ENCODE data around the gene MUL1.

MUL1 gene

GRCh38 chr1:20472860-20473711 is 34.9 kb downstream of the MUL1 start:
- H3K4me3 ChIP-seq (ENCODE audit: low read depth, low read length), result no peak overlapping the region
- no peak for TF ChIP-seq CTCF (IDR thresholded peaks at IDR 0.05; ENCODE audit: low read depth, low read length, missing control alignments)
- no peak for DNase-seq (ENCODE audit: low read depth)
- in situ Hi-C loops (cut with HindIII; ENCODE audit: low sequenced_read_pairs), result loop anchor here (10.0 kb wide), 1 partner anchor 258 kb away; no protein-coding TSS in a partner anchor

DNA sequence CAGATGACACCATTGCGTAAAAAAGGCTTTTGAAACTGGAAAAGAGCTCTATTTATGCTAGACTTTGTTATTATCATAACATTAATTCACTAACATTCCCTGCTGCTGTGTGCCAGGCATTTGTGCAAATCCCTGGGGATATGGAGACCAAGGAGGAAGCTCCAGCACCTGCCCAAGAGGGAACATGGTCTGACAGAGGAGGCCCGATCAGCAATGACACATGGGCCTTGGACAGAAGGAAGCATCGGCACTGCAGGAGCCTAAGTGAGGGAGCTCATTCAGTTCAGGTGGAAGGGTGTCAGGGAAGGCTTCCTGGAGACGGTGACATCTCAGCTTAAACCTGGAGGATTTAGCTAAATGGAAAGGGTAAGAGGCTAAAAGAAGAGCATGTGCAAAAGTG is 35.8 kb downstream of the MUL1 start:
- TF ChIP-seq CTCF (IDR thresholded peaks at IDR 0.05; ENCODE audit: low read depth, low read length, missing control alignments), result no peak
- in situ Hi-C loops (cut with HindIII; ENCODE audit: low sequenced_read_pairs), result loop anchor here (10.0 kb wide), 1 partner anchor 257 kb away; no protein-coding TSS in a partner anchor

GRCh38 chr1:20470194-20470593 is 37.8 kb downstream of the MUL1 start:
- no peak for DNase-seq (ENCODE audit: low read depth)
- no peak for TF ChIP-seq CTCF (IDR thresholded peaks at IDR 0.05; ENCODE audit: low read depth, low read length, missing control alignments)
- in situ Hi-C loops (cut with HindIII; ENCODE audit: low sequenced_read_pairs), result loop anchor here (10.0 kb wide), 1 partner anchor 255 kb away; no protein-coding TSS in a partner anchor
- H3K4me3 ChIP-seq (ENCODE audit: low read depth, low read length), result no peak overlapping the region

More for the DNA sequence above, 35.8 kb downstream of the MUL1 start:
- no peak for DNase-seq (ENCODE audit: low read depth)
- H3K4me3 ChIP-seq (ENCODE audit: low read depth, low read length), result no peak overlapping the region

DNA sequence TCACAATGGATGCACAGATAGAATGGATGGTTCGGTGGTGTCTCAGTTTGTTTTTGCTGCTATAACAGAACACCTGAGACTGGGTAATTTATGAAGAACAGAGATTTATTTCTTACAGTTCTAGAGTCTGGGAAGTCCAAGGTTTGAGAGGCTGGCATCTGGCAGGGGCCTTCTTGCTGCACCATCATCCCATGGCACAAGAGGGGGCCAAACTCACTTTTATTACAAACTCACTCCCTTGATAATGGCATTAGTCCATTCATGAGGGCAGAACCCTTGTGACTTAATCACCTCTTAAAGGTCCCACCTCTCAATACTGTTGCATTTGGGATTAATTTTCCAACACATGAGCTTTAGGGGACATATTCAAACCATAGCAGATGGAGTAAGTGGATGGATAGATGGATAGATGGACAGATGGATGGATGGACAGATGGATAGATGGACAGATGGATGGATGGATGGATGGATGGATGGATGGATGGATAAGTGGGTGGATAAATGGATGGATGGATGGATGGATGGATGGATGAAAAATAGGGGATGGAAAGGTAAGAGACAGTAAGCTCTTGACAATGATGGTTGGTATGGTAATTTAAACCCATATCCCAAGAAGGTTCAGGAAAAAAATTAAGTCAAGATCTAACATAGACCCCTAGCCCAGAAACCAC is 38.4 kb downstream of the MUL1 start:
- in situ Hi-C loops (cut with HindIII; ENCODE audit: low sequenced_read_pairs), result loop anchor here (10.0 kb wide), 1 partner anchor 255 kb away; no protein-coding TSS in a partner anchor
- no peak for DNase-seq (ENCODE audit: low read depth)
- no peak for TF ChIP-seq CTCF (IDR thresholded peaks at IDR 0.05; ENCODE audit: low read depth, low read length, missing control alignments)
- no peak overlapping the region for H3K4me3 ChIP-seq (ENCODE audit: low read depth, low read length)

DNA sequence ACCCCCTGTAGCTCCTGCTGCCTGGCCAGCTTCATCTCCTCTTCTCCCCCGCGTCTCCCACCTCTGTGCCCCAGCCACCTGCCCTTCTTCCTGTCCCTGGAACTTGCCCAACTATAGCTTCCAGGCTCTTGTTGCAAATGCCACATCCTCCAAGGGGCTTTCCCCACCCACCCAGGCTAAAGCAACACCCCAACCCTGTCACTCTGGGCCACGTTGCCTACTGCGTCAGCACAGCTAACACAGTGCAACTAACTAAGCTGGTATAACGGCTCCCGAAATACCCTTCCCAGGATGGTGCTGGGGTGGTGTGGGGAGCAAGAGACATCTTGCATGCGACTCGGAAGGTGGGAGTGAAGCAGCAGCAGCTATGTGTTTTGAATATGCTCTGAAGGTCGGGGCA is 41.7 kb downstream of the MUL1 start:
- in situ Hi-C loops (cut with HindIII; ENCODE audit: low sequenced_read_pairs), result no loop called here
- TF ChIP-seq CTCF (IDR thresholded peaks at IDR 0.05; ENCODE audit: low read depth, low read length, missing control alignments), result no peak
- DNase-seq (ENCODE audit: low read depth), result no peak
- no peak overlapping the region for H3K4me3 ChIP-seq (ENCODE audit: low read depth, low read length)

GRCh38 chr1:20465187-20465586 is 42.8 kb downstream of the MUL1 start:
- DNase-seq (ENCODE audit: low read depth), result no peak
- in situ Hi-C loops (cut with HindIII; ENCODE audit: low sequenced_read_pairs), result no loop called here
- TF ChIP-seq CTCF (IDR thresholded peaks at IDR 0.05; ENCODE audit: low read depth, low read length, missing control alignments), result no peak
- H3K4me3 ChIP-seq (ENCODE audit: low read depth, low read length), result no peak overlapping the region

All from astrocyte of the cerebellum (primary cell).